Activated CD8-positive, alpha-beta T cell treated with anti-CD3 and anti-CD28 coated beads, Interleukin-2, amount 10 ng/mL, durations not matched to agents 7 days and 5 days (primary cell): Measurements from ENCODE around the gene ACP1. TPM values are rescaled to one million over a fixed set of nuclear protein-coding genes. Genes with fewer than 3 reads are reported as not detected.
A peak's percentile ranks its signal among the peaks of the same experiment; 100 is the strongest.

Source experiments
- ATAC-seq: fragments of 150-1000 bp; cut with Tn5 transposase; one replicate; pipeline ENCODE4 v1.10.0; 2021; ENCODE audit warnings: moderate library complexity
- CTCF ChIA-PET: fragments of 350-600 bp; sonication (Branson Sonifier 250); formaldehyde crosslinking; loops from one replicate; lab custom pipeline; 2021; ENCODE audit warnings: antibody characterized with exemption; lab: Charles Lee
- POLR2A ChIA-PET: fragments of 350-600 bp; sonication (Branson Sonifier 250); formaldehyde crosslinking; loops from one replicate; lab custom pipeline; 2021; ENCODE audit warnings: antibody characterized with exemption; lab: Charles Lee
- DNase-seq: peaks from one replicate; pipeline ENCODE4 v3.0.0-alpha.2; 2020
- H3K27ac Mint-ChIP-seq: one replicate; pipeline ENCODE4 v1.8.0; 2021; ENCODE audit warnings: mild to moderate bottlenecking, mixed read lengths
- H3K27me3 Mint-ChIP-seq: one replicate; pipeline ENCODE4 v1.8.0; 2021; ENCODE audit warnings: low read depth, mixed read lengths
- H3K36me3 Mint-ChIP-seq: one replicate; pipeline ENCODE4 v1.8.0; 2021; ENCODE audit warnings: low read depth, mixed read lengths
- H3K4me1 Mint-ChIP-seq: one replicate; pipeline ENCODE4 v1.8.0; 2021; ENCODE audit warnings: low read depth, mixed read lengths
- H3K4me3 Mint-ChIP-seq: one replicate; pipeline ENCODE4 v1.8.0; 2021; ENCODE audit warnings: mild to moderate bottlenecking, mixed read lengths
- H3K9me3 Mint-ChIP-seq: one replicate; pipeline ENCODE4 v1.8.0; 2022; ENCODE audit warnings: mixed read lengths; ENCODE audit not compliant: insufficient read depth
- total RNA-seq, 2 experiments: library from RNA; stranded (reverse); gene quantifications; one replicate each; pipeline ENCODE4 v1.2.3, GENCODE V29; 2021

ACP1 gene
- total RNA-seq, 2 experiments from 2014 or later: 93.7 to 97.7 TPM

GRCh38 chr2:316381-316780 is 51.6 kb downstream of the ACP1 start:
- DNase-seq (no peak), ATAC-seq (no peak)
- H3K4me1 Mint-ChIP-seq: peaks cover 21% of the 10 kb centered on the region
- H3K27ac Mint-ChIP-seq: no peak overlapping the region
- H3K27me3 Mint-ChIP-seq: peaks cover 2% of the 10 kb centered on the region
- CTCF ChIA-PET: no interaction called here
- H3K9me3 Mint-ChIP-seq: no peaks in the 10 kb centered on the region
- H3K36me3 Mint-ChIP-seq: no peaks in the 10 kb centered on the region
- no peak overlapping the region for H3K4me3 Mint-ChIP-seq
- POLR2A ChIA-PET: no interaction called here

- peaks cover 7% of the 10 kb centered on the region for H3K27me3 Mint-ChIP-seq
- DNase-seq (peak; percentile 40), ATAC-seq (peak; percentile 65)
- ChIA-PET POLR2A (no interaction called here), CTCF (interaction anchor here (1.0 kb wide), 3 partner anchors 10 to 52 kb away, joined by 3 read pairs; no protein-coding TSS in a partner anchor)
- peaks cover 21% of the 10 kb centered on the region for H3K4me1 Mint-ChIP-seq
- H3K36me3 Mint-ChIP-seq: no peaks in the 10 kb centered on the region
- peak overlapping the region; percentile 22 for H3K4me3 Mint-ChIP-seq
- no peaks in the 10 kb centered on the region for H3K9me3 Mint-ChIP-seq
- peak overlapping the region; percentile 72 for H3K27ac Mint-ChIP-seq
These were observed 53.0 kb downstream of the ACP1 start for GRCh38 chr2:317501-318424.

GRCh38 chr2:319059-319600 is 54.4 kb downstream of the ACP1 start:
- Mint-ChIP-seq H3K4me1 (peaks cover 21% of the 10 kb centered on the region), H3K9me3 (no peaks in the 10 kb centered on the region), H3K4me3 (no peak overlapping the region), H3K36me3 (no peaks in the 10 kb centered on the region), H3K27ac (no peak overlapping the region), H3K27me3 (peaks cover 8% of the 10 kb centered on the region)
- ChIA-PET CTCF (no interaction called here), POLR2A (no interaction called here)
- ATAC-seq: no peak
- DNase-seq: no peak

- peaks cover 21% of the 10 kb centered on the region for H3K4me1 Mint-ChIP-seq
- POLR2A ChIA-PET: no interaction called here
- CTCF ChIA-PET: no interaction called here
- no peak overlapping the region for H3K27ac Mint-ChIP-seq
- H3K9me3 Mint-ChIP-seq: no peaks in the 10 kb centered on the region
- no peaks in the 10 kb centered on the region for H3K36me3 Mint-ChIP-seq
- H3K27me3 Mint-ChIP-seq: peaks cover 20% of the 10 kb centered on the region
- DNase-seq: no peak
- no peak overlapping the region for H3K4me3 Mint-ChIP-seq
- ATAC-seq: no peak
These were observed 55.8 kb downstream of the ACP1 start for GRCh38 chr2:320561-320960.

- Mint-ChIP-seq H3K9me3 (no peaks in the 10 kb centered on the region), H3K36me3 (peaks cover 2% of the 10 kb centered on the region), H3K4me3 (no peak overlapping the region), H3K4me1 (peaks cover 18% of the 10 kb centered on the region), H3K27me3 (peaks cover 24% of the 10 kb centered on the region), H3K27ac (no peak overlapping the region)
- ChIA-PET CTCF (no interaction called here), POLR2A (interaction anchor here (0.7 kb wide), 1 partner anchor 312 kb away, joined by 3 read pairs; no protein-coding TSS in a partner anchor)
- DNase-seq (no peak), ATAC-seq (no peak)
These were observed 57.6 kb downstream of the ACP1 start for GRCh38 chr2:322326-322725.

GRCh38 chr2:323035-323434 is 58.3 kb downstream of the ACP1 start:
- ChIA-PET POLR2A (no interaction called here), CTCF (no interaction called here)
- DNase-seq (no peak), ATAC-seq (no peak)
- Mint-ChIP-seq H3K27ac (no peak overlapping the region), H3K27me3 (peaks cover 25% of the 10 kb centered on the region), H3K36me3 (peaks cover 2% of the 10 kb centered on the region), H3K9me3 (no peaks in the 10 kb centered on the region), H3K4me1 (peaks cover 11% of the 10 kb centered on the region), H3K4me3 (no peak overlapping the region)

Other genes with a start within 250 kb of the ACP1 start
- gene FAM110C, start 218.4 kb upstream of the ACP1 start, total RNA-seq: under 1 TPM; 0.08 to 0.16 TPM
- 10 to 100 TPM; 10.9 to 13.2 TPM for gene SH3YL1, start 915 bp upstream of the ACP1 start, total RNA-seq
- gene ALKAL2, start 23.1 kb downstream of the ACP1 start, total RNA-seq: not detected